ENCODE measurements around the gene AFAP1.

GRCh38 chr4:7908668-7909067 is 31.0 kb downstream of the AFAP1 start:
- TF ChIP-seq, protein P1, sequence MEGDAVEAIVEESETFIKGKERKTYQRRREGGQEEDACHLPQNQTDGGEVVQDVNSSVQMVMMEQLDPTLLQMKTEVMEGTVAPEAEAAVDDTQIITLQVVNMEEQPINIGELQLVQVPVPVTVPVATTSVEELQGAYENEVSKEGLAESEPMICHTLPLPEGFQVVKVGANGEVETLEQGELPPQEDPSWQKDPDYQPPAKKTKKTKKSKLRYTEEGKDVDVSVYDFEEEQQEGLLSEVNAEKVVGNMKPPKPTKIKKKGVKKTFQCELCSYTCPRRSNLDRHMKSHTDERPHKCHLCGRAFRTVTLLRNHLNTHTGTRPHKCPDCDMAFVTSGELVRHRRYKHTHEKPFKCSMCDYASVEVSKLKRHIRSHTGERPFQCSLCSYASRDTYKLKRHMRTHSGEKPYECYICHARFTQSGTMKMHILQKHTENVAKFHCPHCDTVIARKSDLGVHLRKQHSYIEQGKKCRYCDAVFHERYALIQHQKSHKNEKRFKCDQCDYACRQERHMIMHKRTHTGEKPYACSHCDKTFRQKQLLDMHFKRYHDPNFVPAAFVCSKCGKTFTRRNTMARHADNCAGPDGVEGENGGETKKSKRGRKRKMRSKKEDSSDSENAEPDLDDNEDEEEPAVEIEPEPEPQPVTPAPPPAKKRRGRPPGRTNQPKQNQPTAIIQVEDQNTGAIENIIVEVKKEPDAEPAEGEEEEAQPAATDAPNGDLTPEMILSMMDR (conservative IDR thresholded peaks at IDR 0.05; ENCODE audit: low read length), result no peak
- TF ChIP-seq EZH2phosphoT487 (IDR thresholded peaks at IDR 0.05; ENCODE audit: borderline replicate concordance, low read depth, low read length), result no peak
